MM.1S (cell line): ENCODE measurements around the gene BOC.

ENCODE experiments used
- DNase-seq: peaks from one replicate; pipeline ENCODE4 v3.0.0-alpha.2; 2015
- H2AFZ ChIP-seq: fragments of 300-600 bp; sonication (generic); 2 replicates; pipeline ENCODE4 v1.6.0; 2016; ENCODE audit warnings: antibody characterized with exemption, low read length
- H3F3A ChIP-seq: fragments of 300-600 bp; sonication (generic); 2 replicates; pipeline ENCODE4 v1.6.1; 2016; ENCODE audit warnings: mild to moderate bottlenecking, antibody characterized with exemption, low read length, moderate library complexity, mixed read lengths; ENCODE audit not compliant: insufficient read depth
- H3K27ac ChIP-seq: fragments of 300-600 bp; sonication (generic); 2 replicates; pipeline ENCODE4 v1.5.1; 2016; ENCODE audit warnings: mild to moderate bottlenecking, low read length
- H3K27me3 ChIP-seq: fragments of 300-600 bp; sonication (generic); replicated peaks from 2 replicates; pipeline ENCODE4 v1.6.0; 2016; ENCODE audit warnings: low read length; ENCODE audit not compliant: insufficient read depth
- H3K36me3 ChIP-seq: fragments of 300-600 bp; sonication (generic); replicated peaks from 2 replicates; pipeline ENCODE4 v1.6.1; 2016; ENCODE audit warnings: mild to moderate bottlenecking, low read length, mixed read lengths; ENCODE audit not compliant: insufficient read depth
- H3K4me1 ChIP-seq: fragments of 300-600 bp; sonication (generic); 2 replicates; pipeline ENCODE4 v1.6.1; 2016; ENCODE audit warnings: low read length, mixed read lengths
- H3K4me2 ChIP-seq: fragments of 300-600 bp; sonication (generic); 2 replicates; pipeline ENCODE4 v1.6.0; 2016; ENCODE audit warnings: low read depth, low read length
- H3K4me3 ChIP-seq: fragments of 300-600 bp; sonication (generic); 2 replicates; pipeline ENCODE4 v1.5.1; 2016; ENCODE audit warnings: low read length, mixed read lengths
- H3K79me2 ChIP-seq: fragments of 300-600 bp; sonication (generic); 2 replicates; pipeline ENCODE4 v1.6.1; 2016; ENCODE audit warnings: mixed run types, low read length, mixed read lengths
- H3K9ac ChIP-seq: fragments of 300-600 bp; sonication (generic); 2 replicates; pipeline ENCODE4 v1.6.1; 2016; ENCODE audit warnings: low read length, mixed read lengths
- H3K9me2 ChIP-seq: fragments of 300-600 bp; sonication (generic); replicated peaks from 2 replicates; pipeline ENCODE4 v1.6.1; 2016; ENCODE audit warnings: mild to moderate bottlenecking, low read length, mixed read lengths; ENCODE audit not compliant: insufficient read depth
- H3K9me3 ChIP-seq: fragments of 300-600 bp; sonication (generic); replicated peaks from 2 replicates; pipeline ENCODE4 v1.6.1; 2016; ENCODE audit warnings: mild to moderate bottlenecking, low read length, mixed read lengths; ENCODE audit not compliant: insufficient read depth
- H4K20me1 ChIP-seq: fragments of 300-600 bp; sonication (generic); 2 replicates; pipeline ENCODE4 v1.6.1; 2016; ENCODE audit warnings: mild to moderate bottlenecking, low read length, moderate library complexity, mixed read lengths; ENCODE audit not compliant: insufficient read depth
- EZH2 ChIP-seq: fragments of 300-600 bp; sonication (generic); optimal IDR thresholded peaks from 2 replicates; pipeline ENCODE3; 2017; ENCODE audit warnings: low read depth, mild to moderate bottlenecking, antibody characterized with exemption, low read length, mixed read lengths
- EZH2phosphoT487 ChIP-seq: fragments of 300-600 bp; sonication (generic); IDR thresholded peaks from 2 replicates; pipeline ENCODE4 v1.6.1; 2018; ENCODE audit warnings: antibody characterized with exemption, low read length
- TF ChIP-seq, protein P1 (sequence below): fragments of 300-600 bp; sonication (generic); IDR thresholded peaks from 2 replicates; pipeline ENCODE4 v1.5.1; 2016; ENCODE audit warnings: antibody characterized with exemption, low read length, mixed read lengths

Gene BOC

DNA sequence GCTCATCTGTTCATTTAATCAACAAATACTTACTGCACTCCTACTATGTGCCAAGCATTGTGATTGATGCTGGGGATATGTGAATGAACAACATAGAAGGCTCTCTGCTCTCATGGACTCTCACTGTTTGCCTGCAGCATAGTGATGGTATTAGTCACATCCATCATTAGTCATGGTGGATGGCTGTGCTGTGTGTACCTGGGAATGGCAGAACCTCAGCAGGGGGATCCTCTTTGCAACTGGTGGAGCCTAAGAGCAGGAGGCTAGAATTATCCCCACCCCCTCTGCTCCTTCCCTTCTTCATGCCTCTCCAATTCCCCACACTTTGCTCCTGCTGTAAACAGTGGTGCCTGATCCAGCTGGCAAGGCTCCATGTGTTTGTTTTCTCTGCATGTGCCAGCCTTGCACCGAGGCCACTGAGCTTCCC is 20.5 kb downstream of the BOC start:
- H2AFZ ChIP-seq: no peak overlapping the region

DNA sequence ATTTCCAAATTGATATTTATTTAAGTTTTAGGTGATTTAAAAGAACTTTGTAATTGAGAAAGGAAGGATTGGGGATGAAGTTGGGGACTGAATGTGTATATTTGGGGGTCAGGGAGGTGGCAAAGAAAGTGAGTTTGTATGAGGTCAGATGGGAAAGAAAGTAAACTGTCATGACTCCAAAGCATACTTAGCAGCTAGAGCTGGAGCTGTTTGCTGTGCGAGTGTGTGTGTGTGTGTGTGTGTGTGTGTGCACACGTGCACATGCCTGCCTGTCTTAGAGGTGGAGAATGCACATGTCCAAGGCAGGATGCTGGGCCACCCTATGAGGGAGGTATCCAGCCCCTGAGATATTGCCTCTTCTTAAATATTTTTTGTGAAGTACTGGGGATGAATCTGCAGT is 21.0 kb downstream of the BOC start:
- Histone ChIP-seq H3K27me3 (no peaks in the 10 kb centered on the region), H3K79me2 (no peaks in the 10 kb centered on the region), H3K36me3 (no peaks in the 10 kb centered on the region), H3K4me2 (no peak overlapping the region), H3F3A (no peaks in the 10 kb centered on the region), H2AFZ (no peak overlapping the region), H3K4me3 (no peak overlapping the region), H3K9ac (no peak overlapping the region), H4K20me1 (no peaks in the 10 kb centered on the region), H3K4me1 (no peaks in the 10 kb centered on the region), H3K9me3 (no peaks in the 10 kb centered on the region), H3K27ac (no peak overlapping the region), H3K9me2 (no peaks in the 10 kb centered on the region)
- TF ChIP-seq EZH2: no peak
- TF ChIP-seq, protein P1, sequence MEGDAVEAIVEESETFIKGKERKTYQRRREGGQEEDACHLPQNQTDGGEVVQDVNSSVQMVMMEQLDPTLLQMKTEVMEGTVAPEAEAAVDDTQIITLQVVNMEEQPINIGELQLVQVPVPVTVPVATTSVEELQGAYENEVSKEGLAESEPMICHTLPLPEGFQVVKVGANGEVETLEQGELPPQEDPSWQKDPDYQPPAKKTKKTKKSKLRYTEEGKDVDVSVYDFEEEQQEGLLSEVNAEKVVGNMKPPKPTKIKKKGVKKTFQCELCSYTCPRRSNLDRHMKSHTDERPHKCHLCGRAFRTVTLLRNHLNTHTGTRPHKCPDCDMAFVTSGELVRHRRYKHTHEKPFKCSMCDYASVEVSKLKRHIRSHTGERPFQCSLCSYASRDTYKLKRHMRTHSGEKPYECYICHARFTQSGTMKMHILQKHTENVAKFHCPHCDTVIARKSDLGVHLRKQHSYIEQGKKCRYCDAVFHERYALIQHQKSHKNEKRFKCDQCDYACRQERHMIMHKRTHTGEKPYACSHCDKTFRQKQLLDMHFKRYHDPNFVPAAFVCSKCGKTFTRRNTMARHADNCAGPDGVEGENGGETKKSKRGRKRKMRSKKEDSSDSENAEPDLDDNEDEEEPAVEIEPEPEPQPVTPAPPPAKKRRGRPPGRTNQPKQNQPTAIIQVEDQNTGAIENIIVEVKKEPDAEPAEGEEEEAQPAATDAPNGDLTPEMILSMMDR: no peak
- TF ChIP-seq EZH2phosphoT487: no peak
- no peak for DNase-seq

More for the DNA sequence above, 20.5 kb downstream of the BOC start:
- Histone ChIP-seq H3K27ac (no peak overlapping the region), H3K4me3 (no peak overlapping the region), H3K4me2 (no peak overlapping the region), H3K27me3 (no peaks in the 10 kb centered on the region), H4K20me1 (no peaks in the 10 kb centered on the region), H3K9ac (no peak overlapping the region), H3F3A (no peaks in the 10 kb centered on the region), H3K79me2 (no peaks in the 10 kb centered on the region), H3K9me3 (no peaks in the 10 kb centered on the region), H3K4me1 (no peaks in the 10 kb centered on the region), H3K9me2 (no peaks in the 10 kb centered on the region), H3K36me3 (no peaks in the 10 kb centered on the region)
- DNase-seq: no peak
- TF ChIP-seq, protein P1: no peak
- TF ChIP-seq EZH2 (no peak), EZH2phosphoT487 (no peak)

DNA sequence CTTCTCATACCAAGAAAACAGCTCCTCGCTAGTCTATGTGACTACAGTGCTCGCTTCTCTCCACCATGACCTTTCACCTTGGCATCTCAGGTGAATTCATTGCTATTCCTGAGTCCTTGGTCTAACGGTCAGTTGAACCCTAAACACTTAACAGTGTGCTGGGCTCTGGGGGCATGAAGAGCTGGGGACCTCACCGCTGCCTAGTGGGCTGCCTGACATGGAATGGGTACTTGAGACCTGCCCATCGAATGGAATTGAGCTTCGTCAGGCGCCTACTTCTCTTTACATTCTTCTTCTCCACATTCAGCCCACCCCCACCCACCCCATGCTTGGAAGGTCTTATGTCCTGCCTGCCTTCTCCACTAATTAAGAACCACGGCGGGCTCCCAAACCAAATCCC is 22.1 kb downstream of the BOC start:
- H3K79me2 ChIP-seq: no peaks in the 10 kb centered on the region
- no peak overlapping the region for H2AFZ ChIP-seq
- H3K9me2 ChIP-seq: no peaks in the 10 kb centered on the region
- no peak overlapping the region for H3K4me2 ChIP-seq
- no peak overlapping the region for H3K27ac ChIP-seq
- H3K9me3 ChIP-seq: no peaks in the 10 kb centered on the region
- H4K20me1 ChIP-seq: no peaks in the 10 kb centered on the region
- H3F3A ChIP-seq: no peaks in the 10 kb centered on the region
- TF ChIP-seq EZH2phosphoT487: no peak
- no peak for TF ChIP-seq EZH2
- TF ChIP-seq, protein P1: no peak
- no peaks in the 10 kb centered on the region for H3K27me3 ChIP-seq
- no peak for DNase-seq
- no peak overlapping the region for H3K4me3 ChIP-seq
- no peaks in the 10 kb centered on the region for H3K36me3 ChIP-seq
- no peak overlapping the region for H3K9ac ChIP-seq
- H3K4me1 ChIP-seq: no peaks in the 10 kb centered on the region
